Chondrocyte (in vitro differentiated cells): ENCODE measurements around the gene NUDT21. TPM values are rescaled to one million over a fixed set of nuclear protein-coding genes. Genes with fewer than 3 reads are reported as not detected.
A peak's percentile ranks its signal among the peaks of the same experiment; 100 is the strongest.

Experiments used
- DNase-seq: peaks from one replicate; pipeline ENCODE4 v3.0.0; 2021; ENCODE audit warnings: mixed read lengths, low spot score
- H3K27ac Mint-ChIP-seq: one replicate; pipeline ENCODE4 v1.8.0; 2021; ENCODE audit warnings: mild to moderate bottlenecking, moderate library complexity, mixed read lengths; ENCODE audit not compliant: unreplicated experiment
- H3K27me3 Mint-ChIP-seq: 2 replicates; pipeline ENCODE4 v1.8.0; 2021; ENCODE audit warnings: low read depth, mixed read lengths
- H3K36me3 Mint-ChIP-seq: 2 replicates; pipeline ENCODE4 v1.8.0; 2021; ENCODE audit warnings: low read depth, mixed read lengths
- H3K4me1 Mint-ChIP-seq: 2 replicates; pipeline ENCODE4 v1.8.0; 2021; ENCODE audit warnings: low read depth, mild to moderate bottlenecking, mixed read lengths
- H3K4me3 Mint-ChIP-seq: one replicate; pipeline ENCODE4 v1.8.0; 2021; ENCODE audit warnings: mild to moderate bottlenecking, moderate library complexity, mixed read lengths; ENCODE audit not compliant: unreplicated experiment
- H3K9me3 Mint-ChIP-seq: 2 replicates; pipeline ENCODE4 v1.8.0; 2021; ENCODE audit warnings: low read depth, mixed read lengths
- total RNA-seq: library from RNA; stranded (reverse); gene quantifications from 3 replicates; pipeline ENCODE4 v1.2.1, GENCODE V29; 2021
- TF ChIP-seq, protein P1 (sequence below): fragments of 200-600 bp; sonication (generic); IDR thresholded peaks from 2 replicates; pipeline ENCODE4 v1.5.0; 2021; ENCODE audit warnings: antibody characterized with exemption, mild to moderate bottlenecking, moderate library complexity

NUDT21 gene
- total RNA-seq, 1 donor from 2014 or later = 69.0 TPM

DNA sequence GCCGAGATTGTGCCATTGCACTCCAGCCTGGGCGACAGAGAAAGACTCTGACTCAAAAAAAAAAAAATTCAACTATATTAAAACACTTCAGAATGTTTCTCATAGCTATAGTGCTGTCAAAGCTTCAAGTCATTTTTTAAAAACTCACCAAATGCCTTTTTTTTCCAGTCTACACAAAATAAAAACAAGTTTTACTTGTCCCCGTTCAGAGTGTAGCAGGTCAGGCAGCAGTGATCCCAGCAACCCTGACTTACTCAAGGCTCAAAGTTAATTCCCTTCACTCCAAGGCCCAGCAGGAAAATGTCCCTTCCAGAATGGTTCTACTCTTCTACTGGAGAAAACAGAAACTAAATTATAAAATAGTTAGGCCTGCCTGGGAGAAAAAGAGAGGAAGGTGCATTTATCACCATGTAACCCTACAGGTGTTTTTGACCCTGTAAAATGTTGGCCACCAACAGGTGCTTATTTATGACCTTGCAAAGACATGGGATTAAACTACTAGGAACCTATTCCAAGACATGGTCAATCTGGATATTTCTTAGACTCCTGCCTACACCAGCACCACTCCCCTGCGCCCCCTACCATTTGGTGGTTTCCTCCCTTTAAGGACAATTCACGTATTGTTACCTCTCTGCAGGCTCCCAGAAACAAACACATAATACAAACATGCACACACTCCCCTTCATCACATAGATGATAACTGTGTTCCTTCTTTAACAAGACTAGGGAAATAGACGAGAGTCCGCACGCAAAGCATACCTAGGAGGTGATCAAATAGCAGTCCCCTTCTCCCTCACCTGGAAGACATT is 31.2 kb downstream of the NUDT21 start:
- H3K27ac Mint-ChIP-seq = peak overlapping the region; percentile 76
- H3K4me3 Mint-ChIP-seq = no peak overlapping the region
- no peaks in the 10 kb centered on the region for H3K9me3 Mint-ChIP-seq
- H3K27me3 Mint-ChIP-seq = no peaks in the 10 kb centered on the region
- no peaks in the 10 kb centered on the region for H3K36me3 Mint-ChIP-seq
- DNase-seq = no peak
- H3K4me1 Mint-ChIP-seq = peaks cover 54% of the 10 kb centered on the region
- TF ChIP-seq, protein P1, sequence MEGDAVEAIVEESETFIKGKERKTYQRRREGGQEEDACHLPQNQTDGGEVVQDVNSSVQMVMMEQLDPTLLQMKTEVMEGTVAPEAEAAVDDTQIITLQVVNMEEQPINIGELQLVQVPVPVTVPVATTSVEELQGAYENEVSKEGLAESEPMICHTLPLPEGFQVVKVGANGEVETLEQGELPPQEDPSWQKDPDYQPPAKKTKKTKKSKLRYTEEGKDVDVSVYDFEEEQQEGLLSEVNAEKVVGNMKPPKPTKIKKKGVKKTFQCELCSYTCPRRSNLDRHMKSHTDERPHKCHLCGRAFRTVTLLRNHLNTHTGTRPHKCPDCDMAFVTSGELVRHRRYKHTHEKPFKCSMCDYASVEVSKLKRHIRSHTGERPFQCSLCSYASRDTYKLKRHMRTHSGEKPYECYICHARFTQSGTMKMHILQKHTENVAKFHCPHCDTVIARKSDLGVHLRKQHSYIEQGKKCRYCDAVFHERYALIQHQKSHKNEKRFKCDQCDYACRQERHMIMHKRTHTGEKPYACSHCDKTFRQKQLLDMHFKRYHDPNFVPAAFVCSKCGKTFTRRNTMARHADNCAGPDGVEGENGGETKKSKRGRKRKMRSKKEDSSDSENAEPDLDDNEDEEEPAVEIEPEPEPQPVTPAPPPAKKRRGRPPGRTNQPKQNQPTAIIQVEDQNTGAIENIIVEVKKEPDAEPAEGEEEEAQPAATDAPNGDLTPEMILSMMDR = peak; percentile 17

DNA sequence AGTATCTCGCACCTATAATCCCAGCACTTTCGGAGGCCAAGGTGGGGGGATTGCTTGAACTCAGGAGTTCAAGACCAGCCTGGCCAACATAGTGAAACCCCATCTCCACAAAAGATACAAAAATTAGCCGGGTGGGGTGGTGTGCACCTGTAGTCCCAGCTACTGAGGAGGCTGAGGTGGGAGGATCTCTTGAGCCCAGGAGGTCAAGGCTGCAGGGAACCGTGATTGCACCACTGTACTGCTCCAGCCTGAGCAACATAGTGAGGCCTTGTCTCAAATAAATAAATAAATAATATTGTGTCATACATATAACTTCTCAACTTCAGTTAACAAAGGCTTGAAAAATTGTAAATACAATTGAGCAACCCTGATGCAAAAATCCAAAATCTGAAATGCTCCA is 34.0 kb downstream of the NUDT21 start:
- no peaks in the 10 kb centered on the region for H3K27me3 Mint-ChIP-seq
- no peak overlapping the region for H3K4me3 Mint-ChIP-seq
- H3K27ac Mint-ChIP-seq = no peak overlapping the region
- no peak for DNase-seq
- no peaks in the 10 kb centered on the region for H3K36me3 Mint-ChIP-seq
- peaks cover 37% of the 10 kb centered on the region for H3K4me1 Mint-ChIP-seq
- no peaks in the 10 kb centered on the region for H3K9me3 Mint-ChIP-seq
- TF ChIP-seq, protein P1 = no peak

DNA sequence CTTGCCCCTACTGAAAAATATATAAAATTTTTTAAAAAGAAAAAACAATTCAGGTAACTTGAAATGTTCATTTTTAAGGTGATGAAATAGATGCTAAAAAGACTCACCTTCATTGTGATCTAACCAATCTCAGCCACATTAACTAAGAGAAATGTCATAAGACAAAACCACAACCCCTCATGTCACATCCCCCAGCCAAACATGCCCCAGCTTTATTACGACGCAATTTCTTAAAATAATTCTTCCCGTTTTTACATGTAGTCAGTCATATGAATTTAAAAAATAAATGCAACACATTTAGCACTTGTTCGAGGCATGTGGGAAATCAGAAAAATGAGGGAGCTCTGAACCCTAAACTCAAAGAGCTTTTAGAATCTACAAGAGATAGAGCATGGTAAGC is 35.3 kb downstream of the NUDT21 start:
- no peaks in the 10 kb centered on the region for H3K9me3 Mint-ChIP-seq
- peaks cover 30% of the 10 kb centered on the region for H3K4me1 Mint-ChIP-seq
- no peak overlapping the region for H3K4me3 Mint-ChIP-seq
- H3K27me3 Mint-ChIP-seq = no peaks in the 10 kb centered on the region
- TF ChIP-seq, protein P1 = no peak
- peaks cover 2% of the 10 kb centered on the region for H3K36me3 Mint-ChIP-seq
- H3K27ac Mint-ChIP-seq = no peak overlapping the region
- DNase-seq = no peak

DNA sequence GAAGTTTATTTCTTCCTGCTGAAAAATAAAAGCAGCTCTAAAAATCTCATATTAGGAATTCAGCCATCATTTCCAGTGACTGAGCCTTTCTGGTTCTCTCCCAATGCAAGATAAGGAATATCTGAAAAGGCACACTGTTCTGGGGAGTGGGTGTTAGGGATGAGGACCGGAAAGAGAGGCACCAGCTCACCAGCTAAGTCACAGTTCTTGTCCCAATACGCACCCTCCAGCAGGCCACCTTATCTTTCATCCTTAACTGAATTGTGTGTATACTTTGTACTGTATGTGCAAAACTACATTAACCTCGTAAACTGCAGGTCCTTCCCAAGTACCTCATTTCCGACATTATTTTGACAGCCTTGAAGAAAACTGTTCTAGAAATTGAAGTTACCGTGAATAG is 36.8 kb downstream of the NUDT21 start:
- Mint-ChIP-seq H3K4me1 (peaks cover 24% of the 10 kb centered on the region), H3K27me3 (no peaks in the 10 kb centered on the region), H3K36me3 (peaks cover 2% of the 10 kb centered on the region), H3K27ac (no peak overlapping the region), H3K4me3 (no peak overlapping the region), H3K9me3 (no peaks in the 10 kb centered on the region)
- DNase-seq = no peak
- TF ChIP-seq, protein P1 = no peak

DNA sequence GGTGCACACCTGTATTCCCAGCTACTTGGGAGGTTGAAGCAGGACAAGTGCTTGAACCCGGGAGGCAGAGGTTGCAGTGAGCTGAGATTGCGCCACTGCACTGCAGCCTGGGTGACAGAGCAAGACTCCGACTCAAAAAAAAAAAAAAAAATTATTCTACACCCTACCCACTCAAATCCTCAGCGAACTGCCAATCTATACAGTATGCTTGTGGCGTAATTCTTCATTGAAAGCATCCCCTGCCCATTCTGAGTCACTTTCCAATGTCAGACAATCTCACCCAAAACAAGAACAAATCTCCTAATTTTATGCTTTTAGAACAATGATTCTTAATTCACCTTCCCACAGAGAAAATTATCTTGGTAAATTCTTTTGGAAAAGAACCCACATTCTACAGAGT is 37.8 kb downstream of the NUDT21 start:
- H3K27ac Mint-ChIP-seq = no peak overlapping the region
- no peak for DNase-seq
- H3K4me3 Mint-ChIP-seq = no peak overlapping the region
- H3K36me3 Mint-ChIP-seq = peaks cover 7% of the 10 kb centered on the region
- H3K4me1 Mint-ChIP-seq = peaks cover 21% of the 10 kb centered on the region
- H3K9me3 Mint-ChIP-seq = no peaks in the 10 kb centered on the region
- no peaks in the 10 kb centered on the region for H3K27me3 Mint-ChIP-seq
- TF ChIP-seq, protein P1 = no peak
